Transverse colon (tissue), 4 donors: ENCODE results near the gene LDB2. TPM values are rescaled to one million over a fixed set of nuclear protein-coding genes. Genes with fewer than 3 reads are reported as not detected.

ENCODE experiments used
- DNase-seq: peaks from one replicate; pipeline ENCODE4 v3.0.0-alpha.2; 2019
- H3K27ac ChIP-seq, 4 donors: fragments of 200-600 bp; sonication (generic); 2 replicates each; pipeline ENCODE4 v1.5.1; 2016 to 2018; ENCODE audit warnings: inconsistent platforms in 4 of 4
- H3K27me3 ChIP-seq: fragments of 200-600 bp; sonication (generic); 2 replicates; pipeline ENCODE4 v1.5.1; 2017; ENCODE audit warnings: inconsistent platforms
- H3K36me3 ChIP-seq, 4 donors: fragments of 200-600 bp; sonication (generic); 2 replicates each; pipeline ENCODE4 v1.5.1; 2017 to 2019; ENCODE audit warnings: inconsistent platforms in 4 of 4
- H3K4me1 ChIP-seq, 4 donors: fragments of 200-600 bp; sonication (generic); 2 replicates each; pipeline ENCODE4 v1.5.1; 2017 to 2020; ENCODE audit warnings: inconsistent platforms in 4 of 4
- H3K4me3 ChIP-seq, 4 donors: fragments of 200-600 bp; sonication (generic); 1 replicate in 1 of 4; 2 replicates in 3 of 4; pipeline versions ENCODE4 v1.5.1 to v1.6.1; 2017 to 2019; ENCODE audit warnings: inconsistent platforms in 4 of 4
- H3K9me3 ChIP-seq, 2 donors: fragments of 200-600 bp; sonication (generic); 2 replicates each; pipeline ENCODE4 v1.5.1; 2017 to 2019; ENCODE audit warnings: inconsistent platforms in 2 of 2
- CTCF ChIP-seq, 5 experiments: fragments of 200-600 bp in 3 of 5; fragments of 450-650 bp in 2 of 5; sonication (generic) in 3 of 5; IDR thresholded peaks; 1 replicate in 2 of 5; 2 replicates in 3 of 5; pipeline ENCODE4 v1.5.1; 2016 to 2017; ENCODE audit warnings: antibody characterized with exemption in 5 of 5, inconsistent platforms in 3 of 5, mild to moderate bottlenecking in 2 of 5, moderate library complexity in 1 of 5
- EP300 ChIP-seq: sonication (generic); formaldehyde crosslinking; IDR thresholded peaks from one replicate; pipeline ENCODE4 v1.6.1; 2017; ENCODE audit warnings: antibody characterized with exemption, low read depth
- POLR2A ChIP-seq: fragments of 450-650 bp; IDR thresholded peaks from one replicate; pipeline ENCODE4 v1.6.1; 2016; ENCODE audit warnings: antibody characterized with exemption, mild to moderate bottlenecking, moderate library complexity
- POLR2AphosphoS5 ChIP-seq, 3 donors: sonication (generic); formaldehyde crosslinking; IDR thresholded peaks; one replicate each; pipeline ENCODE4 v1.6.1; 2016; ENCODE audit warnings: antibody characterized with exemption in 3 of 3
- WGBS, 2 donors: methylation state at CpG; one replicate each; pipeline ENCODE4 v1.1.5; 2018; ENCODE audit warnings: low coverage in 1 of 2; 5-methylcytosine and 5-hydroxymethylcytosine counted together
- in situ Hi-C, 4 donors: fragments of 200-750 bp; cut with MboI; loops; one replicate each; pipeline versions ENCODE4 v1.15.0 to v1.15.1; 2017; ENCODE audit warnings: low sequenced_read_pairs in 3 of 4, low pct_ligation_motif_present in 1 of 4, low pct_unique_long_range_greater_than_20kb in 1 of 4
- intact Hi-C: fragments of 100-400 bp; cut with DNase I; formaldehyde crosslinking; loops from one replicate; pipeline ENCODE4 v1.15.1; 2023; ENCODE audit warnings: low total_unique reads
- total RNA-seq, 4 donors: library from RNA; depleted of rRNA; stranded (reverse); fragments of >200 nt; gene quantifications; one replicate each; pipeline ENCODE4 v1.1.0, GENCODE V29; 2016

The LDB2 gene
- total RNA-seq, 4 donors from 2014 or later, result 7.0 to 46.6 (median 8.9) TPM

GRCh38 chr4:16775411-16776154, 122.9 kb downstream of the LDB2 start:
- Histone ChIP-seq H3K36me3 (no peaks in the 10 kb centered on the region), H3K27ac (no peak overlapping the region), H3K4me1 (no peaks in the 10 kb centered on the region), H3K9me3 (no peaks in the 10 kb centered on the region), H3K27me3 (no peaks in the 10 kb centered on the region), H3K4me3 (no peak overlapping the region)
- TF ChIP-seq CTCF (IDR thresholded peaks at IDR 0.05) (no peak), POLR2A (no peak), EP300 (no peak), POLR2AphosphoS5 (IDR thresholded peaks at IDR 0.05) (no peak)
- WGBS, 2 donors, result 82 to 84% methylated on average over 2 to 5 of the region's 5 CpGs
- intact Hi-C loops, result no loop called here
- DNase-seq, result no peak
- in situ Hi-C loops, result no loop called here

- H3K27ac ChIP-seq, result no peak overlapping the region
- WGBS, 2 donors, result 57 to 67% methylated on average over 2 of the region's 2 CpGs
These were observed 126.0 kb downstream of the LDB2 start for GRCh38 chr4:16772366-16772850.

GRCh38 chr4:16770710-16771285, 127.6 kb downstream of the LDB2 start:
- Histone ChIP-seq H3K36me3 (no peaks in the 10 kb centered on the region), H3K4me3 (no peak overlapping the region), H3K9me3 (no peaks in the 10 kb centered on the region), H3K27me3 (no peaks in the 10 kb centered on the region), H3K4me1 (no peaks in the 10 kb centered on the region), H3K27ac (no peak overlapping the region)
- in situ Hi-C loops (no loop called here), intact Hi-C loops (no loop called here)
- DNase-seq, result no peak
- TF ChIP-seq POLR2A (no peak), CTCF (IDR thresholded peaks at IDR 0.05) (no peak), EP300 (no peak), POLR2AphosphoS5 (IDR thresholded peaks at IDR 0.05) (no peak)
- WGBS, 2 donors, result 77 to 91% methylated on average over 6 of the region's 6 CpGs

More at GRCh38 chr4:16772366-16772850, 126.0 kb downstream of the LDB2 start:
- DNase-seq, result no peak
- intact Hi-C loops, result no loop called here
- Histone ChIP-seq H3K27me3 (no peaks in the 10 kb centered on the region), H3K4me3 (no peak overlapping the region), H3K9me3 (no peaks in the 10 kb centered on the region), H3K36me3 (no peaks in the 10 kb centered on the region), H3K4me1 (no peaks in the 10 kb centered on the region)
- no peak for TF ChIP-seq POLR2AphosphoS5 (IDR thresholded peaks at IDR 0.05)
- no peak for TF ChIP-seq POLR2A
- no peak for TF ChIP-seq CTCF (IDR thresholded peaks at IDR 0.05)
- TF ChIP-seq EP300, result no peak
- in situ Hi-C loops, result no loop called here

- Histone ChIP-seq H3K27me3 (no peaks in the 10 kb centered on the region), H3K36me3 (no peaks in the 10 kb centered on the region), H3K27ac (no peak overlapping the region), H3K4me3 (no peak overlapping the region), H3K9me3 (no peaks in the 10 kb centered on the region), H3K4me1 (no peaks in the 10 kb centered on the region)
- no peak for DNase-seq
- intact Hi-C loops (no loop called here), in situ Hi-C loops (no loop called here)
- no peak for TF ChIP-seq EP300
- no peak for TF ChIP-seq POLR2A
- TF ChIP-seq CTCF (IDR thresholded peaks at IDR 0.05), result no peak
- TF ChIP-seq POLR2AphosphoS5 (IDR thresholded peaks at IDR 0.05), result no peak
- WGBS, 2 donors, result 91 to 100% methylated on average over 3 of the region's 3 CpGs
These were observed 130.6 kb downstream of the LDB2 start for GRCh38 chr4:16767861-16768260.
